Activated T-cell treated with anti-CD3 and anti-CD28 coated beads, Interleukin-2, amount 50 U/mL, for 72 hours (primary cell): ENCODE data around the gene KLHL5. TPM values are rescaled to one million over a fixed set of nuclear protein-coding genes. Genes with fewer than 3 reads are reported as not detected.
"Not testable (repeated sequence)": the region's sequence is repeated elsewhere in the genome, so short reads cannot be mapped to it uniquely, and the experiment has no call there.

Source experiments
- ATAC-seq, 2 donors: fragments of 150-1000 bp; cut with Tn5 transposase; replicated peaks in 1 of 2; 2 replicates each; pipeline ENCODE4 v1.10.0; 2021; ENCODE audit warnings: moderate library complexity in 2 of 2, mild to moderate bottlenecking in 1 of 2
- DNase-seq, 2 donors: peaks; one replicate each; pipeline ENCODE4 v3.0.0; 2021 to 2022; ENCODE audit warnings: mixed read lengths in 1 of 2
- H3K27ac Mint-ChIP-seq: one replicate; pipeline ENCODE4 v1.8.0; 2022; ENCODE audit warnings: mild to moderate bottlenecking, moderate library complexity, mixed read lengths
- H3K27me3 Mint-ChIP-seq: one replicate; pipeline ENCODE4 v1.8.0; 2022; ENCODE audit warnings: low read depth, mixed read lengths
- H3K36me3 Mint-ChIP-seq, 2 donors: one replicate each; pipeline ENCODE4 v1.8.0; 2022; ENCODE audit warnings: mixed read lengths in 2 of 2, mild to moderate bottlenecking in 1 of 2; ENCODE audit not compliant: insufficient read depth in 2 of 2
- H3K4me1 Mint-ChIP-seq: one replicate; pipeline ENCODE4 v1.8.0; 2022; ENCODE audit warnings: low read depth, mixed read lengths
- H3K4me3 Mint-ChIP-seq, 2 donors: one replicate each; pipeline ENCODE4 v1.8.0; 2022; ENCODE audit warnings: mild to moderate bottlenecking in 2 of 2, mixed read lengths in 2 of 2, moderate library complexity in 2 of 2
- H3K9me3 Mint-ChIP-seq, 2 donors: one replicate each; pipeline ENCODE4 v1.8.0; 2022; ENCODE audit warnings: mixed read lengths in 2 of 2
- total RNA-seq, 2 donors: library from RNA; stranded (reverse); gene quantifications; one replicate each; pipeline ENCODE4 v1.2.3, GENCODE V29; 2022

Gene KLHL5, protein sequence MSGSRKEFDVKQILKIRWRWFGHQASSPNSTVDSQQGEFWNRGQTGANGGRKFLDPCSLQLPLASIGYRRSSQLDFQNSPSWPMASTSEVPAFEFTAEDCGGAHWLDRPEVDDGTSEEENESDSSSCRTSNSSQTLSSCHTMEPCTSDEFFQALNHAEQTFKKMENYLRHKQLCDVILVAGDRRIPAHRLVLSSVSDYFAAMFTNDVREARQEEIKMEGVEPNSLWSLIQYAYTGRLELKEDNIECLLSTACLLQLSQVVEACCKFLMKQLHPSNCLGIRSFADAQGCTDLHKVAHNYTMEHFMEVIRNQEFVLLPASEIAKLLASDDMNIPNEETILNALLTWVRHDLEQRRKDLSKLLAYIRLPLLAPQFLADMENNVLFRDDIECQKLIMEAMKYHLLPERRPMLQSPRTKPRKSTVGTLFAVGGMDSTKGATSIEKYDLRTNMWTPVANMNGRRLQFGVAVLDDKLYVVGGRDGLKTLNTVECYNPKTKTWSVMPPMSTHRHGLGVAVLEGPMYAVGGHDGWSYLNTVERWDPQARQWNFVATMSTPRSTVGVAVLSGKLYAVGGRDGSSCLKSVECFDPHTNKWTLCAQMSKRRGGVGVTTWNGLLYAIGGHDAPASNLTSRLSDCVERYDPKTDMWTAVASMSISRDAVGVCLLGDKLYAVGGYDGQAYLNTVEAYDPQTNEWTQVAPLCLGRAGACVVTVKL
- 10 to 100 TPM; 31.7 to 42.5 TPM for total RNA-seq

DNA sequence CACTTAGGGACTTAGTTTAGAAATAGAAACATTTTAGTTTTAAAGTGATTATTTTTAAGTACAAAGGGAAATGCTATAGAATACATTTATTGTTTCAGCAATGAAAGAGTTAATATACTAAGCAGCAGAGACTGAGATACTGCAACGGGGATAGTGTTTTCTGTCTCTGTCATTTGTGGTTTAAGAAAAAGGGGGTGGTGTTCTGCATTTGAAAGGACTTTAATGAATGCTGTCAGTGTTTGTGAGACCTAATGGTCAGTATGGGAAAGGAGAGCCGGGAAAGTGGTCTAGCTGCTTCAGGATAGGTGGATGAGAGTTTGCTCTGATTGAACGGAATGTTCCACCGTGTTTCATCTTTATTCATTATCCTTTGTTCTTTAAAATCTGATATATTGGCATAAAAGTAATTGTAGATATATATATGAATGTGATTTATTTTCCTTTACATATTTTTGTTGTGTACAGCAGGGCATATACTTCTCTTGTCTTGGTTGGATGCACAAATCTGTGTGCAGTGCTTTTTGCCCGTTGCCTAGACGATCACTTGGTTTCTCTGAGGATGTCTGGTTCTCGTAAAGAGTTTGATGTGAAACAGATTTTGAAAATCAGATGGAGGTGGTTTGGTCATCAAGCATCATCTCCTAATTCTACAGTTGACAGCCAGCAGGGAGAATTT lies at the start of gene KLHL5:
Gene KLHL5 (plus strand): TSS at position 139 of the 676 bp plus-strand sequence. CDS start 421 bp downstream, at position 560.
- ATAC-seq = no peak
- no peak for DNase-seq
- Mint-ChIP-seq H3K4me1 (peaks cover 26% of the 10 kb centered on the region), H3K4me3 (no peak within 1 kb of the TSS), H3K9me3 (no peaks in the 10 kb centered on the region), H3K36me3 (no peaks in the 10 kb centered on the region), H3K27me3 (no peaks in the 10 kb centered on the region), H3K27ac (no peak within 1 kb of the TSS)

GRCh38 chr4:39014028-39014427 lies 48.0 kb upstream of the KLHL5 start:
- H3K9me3 Mint-ChIP-seq = peaks cover 9 to 10% of the 10 kb centered on the region in 2 donors
- no peak overlapping the region for H3K27ac Mint-ChIP-seq
- no peak overlapping the region for H3K4me3 Mint-ChIP-seq
- ATAC-seq (no peak), DNase-seq (no peak)
- H3K4me1 Mint-ChIP-seq = peaks cover 27% of the 10 kb centered on the region
- H3K36me3 Mint-ChIP-seq = peaks cover 18 to 38% of the 10 kb centered on the region in 2 donors
- H3K27me3 Mint-ChIP-seq = no peaks in the 10 kb centered on the region

DNA sequence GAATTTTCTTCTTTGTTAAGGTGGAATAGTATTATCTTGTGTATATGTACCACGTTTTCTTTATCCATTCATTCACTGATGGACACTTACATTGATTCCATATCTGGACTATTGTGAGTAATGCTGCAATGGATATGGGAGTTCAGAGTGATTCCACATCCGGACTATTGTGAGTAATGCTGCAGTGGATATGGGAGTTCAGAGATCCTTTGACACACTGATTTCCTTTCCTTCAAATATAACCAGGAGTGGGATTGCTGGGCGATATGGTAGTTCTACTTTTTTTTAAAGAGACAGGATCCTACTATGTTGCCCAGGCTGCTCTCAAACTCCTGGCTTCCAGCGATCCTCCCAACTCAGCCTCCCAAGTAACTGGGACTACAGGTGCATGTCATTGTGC lies 41.9 kb upstream of the KLHL5 start:
- Mint-ChIP-seq H3K9me3 (peaks cover 15 to 18% of the 10 kb centered on the region in 2 donors), H3K4me3 (no peak overlapping the region), H3K36me3 (peaks cover 35 to 48% of the 10 kb centered on the region in 2 donors), H3K27me3 (no peaks in the 10 kb centered on the region), H3K27ac (no peak overlapping the region), H3K4me1 (peaks cover 16% of the 10 kb centered on the region)
- DNase-seq = no peak
- ATAC-seq = no peak

DNA sequence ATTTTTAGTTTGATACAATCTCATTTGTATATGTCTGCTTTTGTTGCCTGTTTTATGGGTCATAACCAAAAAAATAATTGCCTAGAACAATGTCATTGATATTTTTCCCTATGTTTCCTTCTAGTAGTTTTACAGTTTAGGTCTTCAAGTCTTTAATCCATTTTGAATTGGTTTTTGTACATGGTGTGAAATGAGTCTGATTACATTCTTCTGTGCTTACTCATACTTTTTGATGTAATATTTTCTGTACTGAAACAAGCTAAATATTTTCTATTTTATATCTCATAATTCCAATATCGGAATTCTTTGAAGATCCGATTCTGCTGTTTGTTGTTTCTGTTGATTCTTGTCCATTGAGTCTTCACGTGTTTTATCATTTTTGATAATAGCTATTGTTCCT lies 40.4 kb upstream of the KLHL5 start:
- Mint-ChIP-seq H3K4me3 (no peak overlapping the region), H3K9me3 (peaks cover 11 to 13% of the 10 kb centered on the region in 2 donors), H3K4me1 (peaks cover 9% of the 10 kb centered on the region), H3K27ac (no peak overlapping the region), H3K27me3 (no peaks in the 10 kb centered on the region), H3K36me3 (peaks cover 28 to 40% of the 10 kb centered on the region in 2 donors)
- DNase-seq (no peak), ATAC-seq (no peak)

DNA sequence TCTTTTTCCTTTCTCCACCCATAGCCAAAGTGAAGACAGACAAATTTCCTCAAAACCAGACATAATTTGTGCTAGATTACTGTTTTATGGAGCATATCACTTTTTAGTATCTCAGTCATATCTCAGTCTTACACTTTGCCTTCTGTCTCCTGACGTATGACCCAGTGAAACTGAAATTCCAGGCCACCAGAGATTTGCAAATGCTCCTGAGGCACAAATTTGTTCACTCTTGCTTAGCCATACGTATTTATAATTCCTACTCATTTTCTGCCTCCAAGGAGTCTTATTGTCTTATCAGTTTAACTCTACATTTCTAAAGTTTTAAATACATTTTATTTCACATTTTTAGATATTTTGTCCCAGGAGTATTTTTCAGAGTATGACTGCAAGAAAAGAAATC lies 39.8 kb upstream of the KLHL5 start:
- DNase-seq (no peak), ATAC-seq (no peak)
- peaks cover 8 to 11% of the 10 kb centered on the region in 2 donors for H3K9me3 Mint-ChIP-seq
- no peak overlapping the region for H3K4me3 Mint-ChIP-seq
- H3K4me1 Mint-ChIP-seq = peaks cover 5% of the 10 kb centered on the region
- peaks cover 26 to 39% of the 10 kb centered on the region in 2 donors for H3K36me3 Mint-ChIP-seq
- no peaks in the 10 kb centered on the region for H3K27me3 Mint-ChIP-seq
- H3K27ac Mint-ChIP-seq = no peak overlapping the region

DNA sequence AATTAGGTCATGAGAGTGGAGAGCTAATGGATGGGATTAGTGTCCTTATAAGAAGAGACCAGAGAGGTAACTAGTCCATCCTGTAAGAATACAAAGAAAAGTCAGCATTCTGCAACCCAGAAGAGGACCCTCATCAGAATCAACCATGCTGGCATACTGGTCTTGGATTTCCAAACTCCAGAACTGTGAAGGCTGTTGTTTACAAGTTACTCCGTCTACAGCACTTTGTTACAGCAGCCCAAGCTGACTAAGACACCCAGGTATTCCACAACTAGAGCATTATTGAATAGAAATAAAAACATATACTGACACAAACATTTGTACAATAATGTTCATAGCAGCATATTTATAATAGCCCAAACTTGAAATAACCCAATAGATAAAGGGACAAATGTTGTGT lies 39.0 kb upstream of the KLHL5 start:
- Mint-ChIP-seq H3K27me3 (no peaks in the 10 kb centered on the region), H3K4me3 (no peak overlapping the region), H3K9me3 (peaks cover 8% of the 10 kb centered on the region in 2 donors), H3K27ac (no peak overlapping the region), H3K36me3 (peaks cover 26 to 34% of the 10 kb centered on the region in 2 donors), H3K4me1 (peaks cover 10% of the 10 kb centered on the region)
- ATAC-seq (no peak), DNase-seq (no peak)

DNA sequence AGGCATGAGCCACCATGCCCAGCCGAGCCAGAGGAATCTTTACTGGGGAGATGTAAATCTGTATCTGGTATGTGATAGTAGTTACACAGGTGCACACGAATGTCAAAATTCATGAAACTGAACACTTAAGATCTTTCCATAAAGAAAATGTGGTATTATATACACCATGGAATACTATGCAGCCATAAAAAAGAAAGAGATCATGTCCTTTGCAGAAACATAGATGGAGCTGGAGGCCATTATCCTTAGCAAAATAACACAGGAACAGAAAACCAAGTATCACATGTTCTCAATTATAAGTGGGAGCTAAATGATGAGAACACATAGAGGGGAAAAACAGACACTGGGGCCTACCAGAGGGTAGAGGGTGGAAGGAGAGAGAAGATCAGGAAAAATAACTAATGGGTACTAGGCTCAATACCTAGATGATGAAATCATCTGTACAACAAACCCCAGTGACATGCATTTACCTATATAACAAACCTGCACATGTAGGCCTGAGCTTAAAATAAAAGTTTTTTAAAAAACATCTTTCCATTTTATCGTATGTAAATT lies 37.6 kb upstream of the KLHL5 start:
- Mint-ChIP-seq H3K9me3 (peaks cover 6 to 8% of the 10 kb centered on the region in 2 donors), H3K27ac (no peak overlapping the region), H3K4me3 (no peak overlapping the region), H3K4me1 (peaks cover 24% of the 10 kb centered on the region), H3K36me3 (peaks cover 22 to 32% of the 10 kb centered on the region in 2 donors), H3K27me3 (no peaks in the 10 kb centered on the region)
- ATAC-seq (no peak), DNase-seq (no peak)

- Mint-ChIP-seq H3K9me3 (peaks cover 6% of the 10 kb centered on the region in 2 donors), H3K27me3 (no peaks in the 10 kb centered on the region), H3K27ac (no peak overlapping the region), H3K4me1 (peaks cover 32% of the 10 kb centered on the region), H3K36me3 (peaks cover 21 to 35% of the 10 kb centered on the region in 2 donors), H3K4me3 (peak overlapping the region in 1 of 2 donors; percentile 32)
- DNase-seq (no peak), ATAC-seq (no peak)
Observed at GRCh38 chr4:39025552-39026085, 36.4 kb upstream of the KLHL5 start.

- peak overlapping the region in 1 of 2 donors; percentile 20 for H3K4me3 Mint-ChIP-seq
- peaks cover 21 to 35% of the 10 kb centered on the region in 2 donors for H3K36me3 Mint-ChIP-seq
- H3K27ac Mint-ChIP-seq = no peak overlapping the region
- peaks cover 6% of the 10 kb centered on the region in 2 donors for H3K9me3 Mint-ChIP-seq
- H3K27me3 Mint-ChIP-seq = no peaks in the 10 kb centered on the region
- ATAC-seq = no peak
- peaks cover 33% of the 10 kb centered on the region for H3K4me1 Mint-ChIP-seq
- no peak for DNase-seq
Observed at GRCh38 chr4:39026096-39026495, 35.9 kb upstream of the KLHL5 start.

GRCh38 chr4:39029752-39030694 lies 32.0 kb upstream of the KLHL5 start:
- peak in 1 of 2 donors; percentile 20 for ATAC-seq
- Mint-ChIP-seq H3K27me3 (no peaks in the 10 kb centered on the region), H3K4me3 (peak overlapping the region; percentile 88), H3K4me1 (peaks cover 45% of the 10 kb centered on the region), H3K36me3 (peaks cover 6 to 22% of the 10 kb centered on the region in 2 donors), H3K9me3 (no peaks in the 10 kb centered on the region), H3K27ac (peak overlapping the region; percentile 90)
- DNase-seq = no peak

DNA sequence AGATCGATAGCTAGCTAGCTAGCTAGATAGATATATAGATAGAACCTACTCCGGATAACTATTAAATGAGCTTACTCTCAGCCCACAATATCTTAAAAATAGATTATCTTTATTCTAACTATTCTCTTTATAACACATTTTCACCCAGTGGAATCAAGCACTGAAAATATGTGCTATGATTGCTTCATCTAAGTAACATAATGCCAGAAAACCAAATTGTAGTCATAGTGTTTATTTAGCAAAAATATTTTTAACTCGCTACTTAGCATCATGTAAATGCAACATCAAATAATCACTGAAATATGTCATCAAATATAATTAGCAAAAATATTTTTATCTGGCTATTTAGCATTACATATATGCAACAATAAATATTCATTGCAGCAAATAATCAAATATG lies 31.3 kb upstream of the KLHL5 start:
- Mint-ChIP-seq H3K27ac (peak overlapping the region; percentile 90), H3K4me1 (peaks cover 51% of the 10 kb centered on the region), H3K27me3 (no peaks in the 10 kb centered on the region), H3K36me3 (peaks cover 3 to 17% of the 10 kb centered on the region in 2 donors), H3K4me3 (peak overlapping the region; percentile 88), H3K9me3 (no peaks in the 10 kb centered on the region)
- ATAC-seq (no peak), DNase-seq (no peak)

DNA sequence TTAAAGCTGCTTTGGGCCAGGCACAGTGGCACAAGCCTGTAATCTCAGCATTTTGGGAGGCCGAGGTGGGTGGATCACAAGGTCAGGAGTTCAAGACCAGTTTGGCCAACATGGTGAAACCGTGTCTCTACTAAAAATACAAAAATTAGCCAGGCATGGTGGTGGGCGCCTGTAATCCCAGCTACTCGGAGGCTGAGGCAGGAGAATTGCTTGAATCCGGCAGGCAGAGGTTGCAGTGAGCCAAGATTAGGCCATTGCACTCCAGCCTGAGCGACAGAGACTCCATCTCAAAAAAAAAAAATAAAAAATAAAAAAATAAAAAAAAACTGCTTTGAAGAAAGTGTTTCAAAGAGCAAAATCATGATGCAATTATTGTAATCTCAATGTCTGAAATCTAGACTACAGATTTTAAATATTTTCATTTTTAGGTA lies 30.4 kb upstream of the KLHL5 start:
- H3K4me3 Mint-ChIP-seq = peak overlapping the region; percentile 88 to 94

More for the DNA sequence above, 30.4 kb upstream of the KLHL5 start:
- peaks cover 52% of the 10 kb centered on the region for H3K4me1 Mint-ChIP-seq
- not testable (repeated sequence) for ATAC-seq, H3K27me3 Mint-ChIP-seq, H3K9me3 Mint-ChIP-seq
- H3K27ac Mint-ChIP-seq = peak overlapping the region; percentile 90
- H3K36me3 Mint-ChIP-seq = peaks cover 3 to 17% of the 10 kb centered on the region in 2 donors
- DNase-seq = peak in 1 of 2 donors; percentile 34
